ENCODE measurements around the gene APPBP2.
"Not testable (repeated sequence)": the region's sequence is repeated elsewhere in the genome, so short reads cannot be mapped to it uniquely, and the experiment has no call there.

APPBP2 gene

DNA sequence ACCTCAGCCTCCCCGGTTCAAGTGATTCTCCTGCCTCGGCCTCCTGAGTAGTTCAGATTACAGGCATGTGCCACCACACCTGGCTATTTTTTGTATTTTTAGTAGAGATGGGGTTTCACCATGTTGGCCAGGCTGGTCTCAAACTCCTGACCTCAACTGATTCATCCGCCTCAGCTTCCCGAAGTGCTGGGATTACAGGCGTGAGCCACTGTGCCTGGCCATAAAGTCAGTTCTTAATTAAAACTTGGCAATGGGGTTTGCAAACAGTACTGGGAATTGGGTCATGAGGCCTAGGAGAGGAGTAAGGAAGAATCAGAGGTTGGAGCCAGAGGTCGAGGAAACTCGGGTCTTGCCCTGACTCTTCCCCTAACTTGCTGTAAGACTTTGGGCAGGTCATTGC lies 95.5 kb downstream of the APPBP2 start:
- H3K27ac ChIP-seq (ENCODE audit: low read depth, low read length); H3K27me3 ChIP-seq (ENCODE audit: insufficient read depth, low read length); H3K4me3 ChIP-seq (ENCODE audit: low read length); H3K9ac ChIP-seq (ENCODE audit: low read depth, low read length); H3K4me1 ChIP-seq (ENCODE audit: insufficient read depth, low read length); H3K36me3 ChIP-seq (ENCODE audit: insufficient read depth, low read length); H3K9me3 ChIP-seq (ENCODE audit: insufficient read depth, low read depth, low read length): not testable (repeated sequence)
- WGBS = 97% methylated on average over 7 of the region's 7 CpGs

DNA sequence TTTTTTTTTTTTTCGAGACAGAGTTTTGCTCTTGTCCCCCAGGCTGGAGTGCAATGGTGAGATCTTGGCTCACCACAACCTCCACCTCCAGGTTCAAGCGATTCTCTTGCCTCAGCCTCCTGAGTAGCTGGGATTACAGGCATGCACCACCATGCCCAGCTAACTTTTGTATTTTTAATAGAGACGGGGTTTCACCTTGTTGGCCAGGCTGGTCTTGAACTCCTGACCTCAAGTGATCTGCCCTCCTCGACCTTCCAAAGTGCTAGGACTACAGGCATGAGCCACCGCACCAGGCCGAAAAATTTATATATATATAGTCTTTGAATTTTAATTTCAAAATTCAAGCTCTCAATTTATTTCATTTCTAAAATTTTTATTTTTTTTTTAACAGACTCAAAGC lies 97.6 kb downstream of the APPBP2 start:
- not testable (repeated sequence) for H3K27me3 ChIP-seq (ENCODE audit: insufficient read depth, low read length); H3K4me3 ChIP-seq (ENCODE audit: low read length); H3K9me3 ChIP-seq (ENCODE audit: insufficient read depth, low read depth, low read length); H3K27ac ChIP-seq (ENCODE audit: low read depth, low read length); H3K4me1 ChIP-seq (ENCODE audit: insufficient read depth, low read length); H3K9ac ChIP-seq (ENCODE audit: low read depth, low read length); H3K36me3 ChIP-seq (ENCODE audit: insufficient read depth, low read length)
- 92% methylated on average over 4 of the region's 6 CpGs for whole genome bisulfite sequencing

DNA sequence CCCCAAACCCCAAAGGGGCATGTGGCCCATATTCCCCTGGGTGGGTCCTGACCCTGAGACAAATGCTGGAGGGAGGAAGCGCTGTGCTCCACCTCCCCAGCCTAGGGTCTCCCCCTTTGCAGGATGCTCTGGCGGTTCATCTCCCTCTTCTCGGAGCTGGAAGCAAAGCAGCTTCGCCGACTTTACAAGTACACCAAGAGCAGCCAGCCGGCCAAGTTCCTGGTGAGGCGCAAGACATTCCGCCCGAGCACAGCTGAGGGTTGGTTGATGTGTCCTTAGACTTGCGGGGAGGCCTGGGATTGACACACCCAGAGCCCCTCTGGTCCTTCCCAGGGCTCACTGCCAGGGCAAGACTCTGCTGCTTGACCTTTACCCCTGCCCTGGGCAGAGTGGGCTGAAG lies 99.4 kb downstream of the APPBP2 start:
- H3K27ac ChIP-seq (ENCODE audit: low read depth, low read length) = no peak overlapping the region
- no peaks in the 10 kb centered on the region for H3K4me1 ChIP-seq (ENCODE audit: insufficient read depth, low read length)
- peaks cover 11% of the 10 kb centered on the region for H3K27me3 ChIP-seq (ENCODE audit: insufficient read depth, low read length)
- no peak overlapping the region for H3K9ac ChIP-seq (ENCODE audit: low read depth, low read length)
- H3K4me3 ChIP-seq (ENCODE audit: low read length) = no peak overlapping the region
- no peaks in the 10 kb centered on the region for H3K36me3 ChIP-seq (ENCODE audit: insufficient read depth, low read length)
- 93% methylated on average over 10 of the region's 10 CpGs for WGBS
- no peaks in the 10 kb centered on the region for H3K9me3 ChIP-seq (ENCODE audit: insufficient read depth, low read depth, low read length)

DNA sequence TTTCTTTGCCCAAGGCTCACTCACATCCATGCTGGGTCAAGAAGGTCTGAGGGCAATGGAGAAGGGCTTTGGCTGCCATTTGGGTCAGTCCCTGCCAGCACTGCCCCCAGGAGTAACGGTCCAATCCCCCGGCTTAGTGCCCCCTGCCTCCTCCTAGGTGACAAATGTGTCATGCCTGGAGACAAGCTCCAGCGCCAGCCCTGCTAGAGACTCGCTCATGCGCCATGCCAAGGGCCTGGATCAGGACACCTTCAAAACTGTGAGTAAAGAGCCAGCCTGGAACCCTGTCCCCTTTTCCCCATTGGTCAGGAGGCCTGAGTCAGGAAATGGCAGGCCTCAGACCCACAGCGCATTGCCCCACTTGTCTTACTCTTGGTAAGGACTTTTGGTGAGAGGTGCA lies 100.4 kb downstream of the APPBP2 start:
- Histone ChIP-seq H3K27me3 (ENCODE audit: insufficient read depth, low read length) (peaks cover 11% of the 10 kb centered on the region), H3K9ac (ENCODE audit: low read depth, low read length) (no peak overlapping the region), H3K27ac (ENCODE audit: low read depth, low read length) (no peak overlapping the region), H3K4me1 (ENCODE audit: insufficient read depth, low read length) (no peaks in the 10 kb centered on the region), H3K36me3 (ENCODE audit: insufficient read depth, low read length) (no peaks in the 10 kb centered on the region), H3K4me3 (ENCODE audit: low read length) (no peak overlapping the region), H3K9me3 (ENCODE audit: insufficient read depth, low read depth, low read length) (no peaks in the 10 kb centered on the region)
- 94% methylated on average over 6 of the region's 6 CpGs for WGBS

GRCh38 chr17:60423865-60424264 lies 102.2 kb downstream of the APPBP2 start:
- H3K9ac ChIP-seq (ENCODE audit: low read depth, low read length) = no peak overlapping the region
- WGBS = 93% methylated on average over 3 of the region's 3 CpGs
- H3K9me3 ChIP-seq (ENCODE audit: insufficient read depth, low read depth, low read length) = no peaks in the 10 kb centered on the region
- H3K36me3 ChIP-seq (ENCODE audit: insufficient read depth, low read length) = no peaks in the 10 kb centered on the region
- no peaks in the 10 kb centered on the region for H3K4me1 ChIP-seq (ENCODE audit: insufficient read depth, low read length)
- no peak overlapping the region for H3K4me3 ChIP-seq (ENCODE audit: low read length)
- H3K27ac ChIP-seq (ENCODE audit: low read depth, low read length) = no peak overlapping the region
- H3K27me3 ChIP-seq (ENCODE audit: insufficient read depth, low read length) = peaks cover 11% of the 10 kb centered on the region

DNA sequence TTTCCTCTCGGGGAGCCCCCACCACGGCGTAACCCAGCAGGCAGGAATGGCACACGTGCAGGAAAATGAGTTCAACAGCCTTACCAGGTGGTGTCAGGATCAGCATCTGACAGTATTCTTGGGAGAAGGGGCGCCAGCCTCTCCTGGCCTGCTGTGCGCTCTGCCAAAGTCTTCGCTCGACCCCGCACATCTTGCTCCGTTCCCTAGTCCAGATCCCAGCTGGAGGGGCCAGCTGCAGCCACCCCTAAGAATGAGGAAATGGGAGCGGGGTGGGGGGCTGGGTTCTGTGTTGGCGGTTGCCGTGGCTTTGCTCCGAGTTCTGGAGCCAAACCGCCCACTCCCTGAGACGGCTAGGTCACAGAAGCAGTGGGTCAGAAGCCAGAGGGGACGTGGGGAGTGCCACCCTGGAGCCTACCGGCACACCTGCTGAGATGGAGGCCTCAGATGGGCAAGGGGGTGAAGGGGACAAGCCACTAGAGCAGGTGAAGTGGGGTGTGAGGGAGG lies 103.8 kb downstream of the APPBP2 start, which contains the start of gene CHCT1:
Gene CHCT1 (plus strand): TSS at position 328 of the 504 bp plus-strand sequence. CDS start 104 bp downstream, at position 432.
- H3K4me3 ChIP-seq (ENCODE audit: low read length) = peak within 1 kb of the TSS; percentile 75
- H3K27me3 ChIP-seq (ENCODE audit: insufficient read depth, low read length) = peaks cover 11% of the 10 kb centered on the region
- no peak within 1 kb of the TSS; the same call in 1 of the 2 replicates for H3K27ac ChIP-seq (ENCODE audit: low read depth, low read length)
- no peaks in the 10 kb centered on the region for H3K4me1 ChIP-seq (ENCODE audit: insufficient read depth, low read length)
- no peaks in the 10 kb centered on the region for H3K9me3 ChIP-seq (ENCODE audit: insufficient read depth, low read depth, low read length)
- 72% methylated on average over 18 of the region's 18 CpGs for WGBS
- H3K36me3 ChIP-seq (ENCODE audit: insufficient read depth, low read length) = no peaks in the 10 kb centered on the region
- peak within 1 kb of the TSS; percentile 81 for H3K9ac ChIP-seq (ENCODE audit: low read depth, low read length)

DNA sequence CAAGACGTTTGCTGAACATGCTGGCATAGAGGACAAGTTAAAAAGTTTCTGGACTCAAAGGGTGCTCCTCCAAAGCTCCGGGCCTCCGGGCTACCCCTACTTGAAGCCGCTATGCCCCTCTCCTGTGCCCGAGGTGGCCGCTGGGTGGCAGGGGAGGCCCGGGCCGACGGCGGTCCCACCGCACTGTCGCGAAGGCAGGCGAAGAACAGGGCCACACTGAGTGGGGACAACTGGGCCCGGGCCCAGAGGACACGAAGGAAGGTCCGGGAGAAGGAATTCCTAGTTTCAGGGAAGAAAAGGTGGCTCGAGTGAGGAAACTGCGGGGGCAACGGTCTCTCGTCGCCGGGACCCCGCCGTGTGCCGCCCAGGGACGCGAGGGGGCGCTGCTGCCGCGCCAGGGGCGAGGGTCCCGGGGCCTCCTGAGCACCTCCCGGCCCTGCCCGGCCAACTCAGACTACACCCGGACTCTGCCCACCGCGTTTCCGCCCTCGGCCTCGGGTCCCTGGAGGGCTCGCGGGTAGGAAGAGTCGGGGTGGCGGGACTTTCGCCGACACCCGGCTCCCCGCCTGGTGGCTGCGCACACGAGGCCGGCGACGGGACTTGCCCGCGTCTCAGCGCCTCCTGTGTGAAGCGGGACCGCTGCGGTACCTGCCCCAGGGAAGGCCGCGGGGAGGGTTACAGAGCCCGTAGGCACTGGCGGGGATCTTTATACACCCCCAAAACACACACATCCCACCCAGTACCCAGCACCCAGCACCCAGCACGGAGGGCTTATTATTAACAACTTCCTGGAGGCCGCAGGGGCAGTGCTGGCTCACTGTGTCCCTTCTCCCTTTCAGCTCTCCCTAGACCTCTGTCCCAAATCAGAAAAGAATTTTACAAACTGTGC lies 104.5 kb downstream of the APPBP2 start:
- Histone ChIP-seq H3K4me3 (ENCODE audit: low read length) (peak overlapping the region; percentile 75), H3K36me3 (ENCODE audit: insufficient read depth, low read length) (no peaks in the 10 kb centered on the region), H3K9ac (ENCODE audit: low read depth, low read length) (peak overlapping the region; percentile 81), H3K9me3 (ENCODE audit: insufficient read depth, low read depth, low read length) (no peaks in the 10 kb centered on the region), H3K4me1 (ENCODE audit: insufficient read depth, low read length) (no peaks in the 10 kb centered on the region), H3K27ac (ENCODE audit: low read depth, low read length) (no peak overlapping the region; the same call in 1 of the 2 replicates), H3K27me3 (ENCODE audit: insufficient read depth, low read length) (peaks cover 11% of the 10 kb centered on the region)
- WGBS = 4% methylated on average over 66 of the region's 66 CpGs

GRCh38 chr17:60419875-60420274 lies 106.2 kb downstream of the APPBP2 start:
- 98% methylated on average over 4 of the region's 7 CpGs for WGBS
- H3K9ac ChIP-seq (ENCODE audit: low read depth, low read length); H3K9me3 ChIP-seq (ENCODE audit: insufficient read depth, low read depth, low read length); H3K4me3 ChIP-seq (ENCODE audit: low read length); H3K4me1 ChIP-seq (ENCODE audit: insufficient read depth, low read length); H3K27ac ChIP-seq (ENCODE audit: low read depth, low read length); H3K36me3 ChIP-seq (ENCODE audit: insufficient read depth, low read length): not testable (repeated sequence)
- H3K27me3 ChIP-seq (ENCODE audit: insufficient read depth, low read length) = peaks cover 11% of the 10 kb centered on the region

- H3K9me3 ChIP-seq (ENCODE audit: insufficient read depth, low read depth, low read length); H3K4me3 ChIP-seq (ENCODE audit: low read length); H3K9ac ChIP-seq (ENCODE audit: low read depth, low read length); H3K27ac ChIP-seq (ENCODE audit: low read depth, low read length); H3K36me3 ChIP-seq (ENCODE audit: insufficient read depth, low read length); H3K4me1 ChIP-seq (ENCODE audit: insufficient read depth, low read length): not testable (repeated sequence)
- 92% methylated on average over 4 of the region's 4 CpGs for WGBS
- peaks cover 11% of the 10 kb centered on the region for H3K27me3 ChIP-seq (ENCODE audit: insufficient read depth, low read length)
Observed at GRCh38 chr17:60419003-60419402, 107.0 kb downstream of the APPBP2 start.

DNA sequence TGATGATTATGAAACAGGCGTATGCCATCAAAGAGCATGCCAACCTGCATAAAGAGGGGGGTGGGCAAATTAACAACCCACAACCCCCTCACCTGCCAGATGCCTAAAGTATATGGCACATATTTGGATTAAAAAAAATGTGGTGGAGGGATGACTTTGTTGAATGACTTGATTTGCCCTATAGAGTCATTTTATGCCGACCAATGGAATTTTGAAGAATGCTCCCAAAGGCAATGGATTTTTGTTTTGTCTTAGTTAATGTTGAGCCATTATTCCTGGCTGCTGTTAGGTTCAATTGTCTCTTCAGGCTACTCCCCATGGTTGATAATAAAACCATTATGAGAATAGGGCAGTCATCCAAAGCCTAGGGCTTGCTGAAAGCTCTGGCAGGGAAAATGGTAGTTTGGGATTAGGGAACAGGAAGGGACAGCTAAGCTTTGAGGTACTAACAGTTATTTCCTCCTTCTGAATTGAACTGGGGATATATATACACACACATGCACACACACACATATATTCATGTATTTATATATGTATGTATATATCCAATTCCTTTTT lies 109.6 kb downstream of the APPBP2 start:
- Histone ChIP-seq H3K36me3 (ENCODE audit: insufficient read depth, low read length) (no peaks in the 10 kb centered on the region), H3K4me3 (ENCODE audit: low read length) (no peak overlapping the region), H3K4me1 (ENCODE audit: insufficient read depth, low read length) (no peaks in the 10 kb centered on the region), H3K9ac (ENCODE audit: low read depth, low read length) (no peak overlapping the region), H3K9me3 (ENCODE audit: insufficient read depth, low read depth, low read length) (no peaks in the 10 kb centered on the region), H3K27ac (ENCODE audit: low read depth, low read length) (no peak overlapping the region), H3K27me3 (ENCODE audit: insufficient read depth, low read length) (no peaks in the 10 kb centered on the region)
- WGBS = 90% methylated on average over 1 of the region's 2 CpGs

DNA sequence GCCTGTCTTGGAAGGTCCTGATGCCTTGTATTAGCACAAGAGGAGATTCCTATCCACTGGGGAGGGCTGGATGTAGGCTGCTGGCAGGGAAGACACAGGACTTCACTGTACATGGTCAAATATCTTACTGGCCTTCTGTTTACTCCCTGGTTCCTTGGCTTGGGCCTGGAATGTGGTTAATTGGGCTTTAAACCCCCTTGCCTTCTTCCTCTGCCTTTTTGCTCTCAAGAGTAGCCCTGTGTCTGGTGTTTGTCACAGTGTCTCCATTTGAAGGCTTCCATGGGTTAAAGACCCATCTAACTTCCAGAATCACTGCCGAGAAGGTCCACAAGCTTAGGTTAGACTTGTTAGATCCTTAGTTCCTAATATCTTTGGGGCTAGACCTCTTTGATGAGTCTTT lies 110.9 kb downstream of the APPBP2 start:
- WGBS = 95% methylated on average over 1 of the region's 1 CpG
- H3K4me1 ChIP-seq (ENCODE audit: insufficient read depth, low read length) = no peaks in the 10 kb centered on the region
- H3K4me3 ChIP-seq (ENCODE audit: low read length) = no peak overlapping the region
- no peaks in the 10 kb centered on the region for H3K9me3 ChIP-seq (ENCODE audit: insufficient read depth, low read depth, low read length)
- no peak overlapping the region for H3K27ac ChIP-seq (ENCODE audit: low read depth, low read length)
- H3K27me3 ChIP-seq (ENCODE audit: insufficient read depth, low read length) = no peaks in the 10 kb centered on the region
- H3K9ac ChIP-seq (ENCODE audit: low read depth, low read length) = no peak overlapping the region
- H3K36me3 ChIP-seq (ENCODE audit: insufficient read depth, low read length) = no peaks in the 10 kb centered on the region

Measured in HUES64 (cell line).